Umbilical cord (tissue), 2 donors: ENCODE measurements around the gene TF. TPM values are rescaled to one million over a fixed set of nuclear protein-coding genes. Genes with fewer than 3 reads are reported as not detected.
A peak's percentile ranks its signal among the peaks of the same experiment; 100 is the strongest.

Source experiments
- DNase-seq: peaks from one replicate; pipeline ENCODE4 v3.0.0-alpha.2; 2015; ENCODE audit warnings: low spot score
- total RNA-seq: library from RNA; depleted of rRNA; stranded (reverse); fragments of >200 nt; gene quantifications from one replicate; pipeline ENCODE4 v1.2.3, GENCODE V29; 2014; ENCODE audit warnings: low replicate concordance; ENCODE audit not compliant: insufficient read depth

TF gene
- total RNA-seq, 1 donor from 2014 or later = 7.9 TPM

GRCh38 chr3:133805384-133805701 lies 59.1 kb downstream of the TF start:
- no peak for DNase-seq

- peak; percentile 97 for DNase-seq
Observed at GRCh38 chr3:133805702-133806475, 59.7 kb downstream of the TF start, which contains the start of gene SRPRB. Gene SRPRB (plus strand): TSS chr3:133805815. CDS start chr3:133805849, 34 bp downstream.

- DNase-seq = no peak
Observed at GRCh38 chr3:133812872-133813271, 66.7 kb downstream of the TF start.

- DNase-seq = peak; percentile 35
Observed at GRCh38 chr3:133815386-133815785, 69.2 kb downstream of the TF start.

- peak; percentile 6 for DNase-seq
Observed at GRCh38 chr3:133820129-133820528, 73.9 kb downstream of the TF start.

- DNase-seq = no peak
Observed at GRCh38 chr3:133820889-133821675, 74.9 kb downstream of the TF start.

- peak; percentile 11 for DNase-seq
Observed at GRCh38 chr3:133821767-133822638, 75.8 kb downstream of the TF start.

- DNase-seq = no peak
Observed at GRCh38 chr3:133824961-133825485, 78.8 kb downstream of the TF start.

- DNase-seq = no peak
Observed at GRCh38 chr3:133825969-133826727, 80.0 kb downstream of the TF start.

GRCh38 chr3:133827136-133827535 lies 80.9 kb downstream of the TF start:
- DNase-seq = no peak

GRCh38 chr3:133827684-133828083 lies 81.5 kb downstream of the TF start:
- DNase-seq = no peak

GRCh38 chr3:133828576-133829309 lies 82.5 kb downstream of the TF start:
- no peak for DNase-seq

- no peak for DNase-seq
Observed at GRCh38 chr3:133829310-133829707, 83.1 kb downstream of the TF start.

GRCh38 chr3:133830071-133830470 lies 83.9 kb downstream of the TF start:
- DNase-seq = no peak

- no peak for DNase-seq
Observed at GRCh38 chr3:133831966-133832801, 86.0 kb downstream of the TF start.

GRCh38 chr3:133832802-133833144 lies 86.6 kb downstream of the TF start:
- no peak for DNase-seq

- DNase-seq = no peak
Observed at GRCh38 chr3:133833267-133833666, 87.1 kb downstream of the TF start.

- DNase-seq = no peak
Observed at GRCh38 chr3:133833880-133834620, 87.9 kb downstream of the TF start.
